ENCODE data around the gene TMEM106A. TPM values are rescaled to one million over a fixed set of nuclear protein-coding genes. Genes with fewer than 3 reads are reported as not detected.
"Not testable (repeated sequence)": the region's sequence is repeated elsewhere in the genome, so short reads cannot be mapped to it uniquely, and the experiment has no call there.

The TMEM106A gene, protein sequence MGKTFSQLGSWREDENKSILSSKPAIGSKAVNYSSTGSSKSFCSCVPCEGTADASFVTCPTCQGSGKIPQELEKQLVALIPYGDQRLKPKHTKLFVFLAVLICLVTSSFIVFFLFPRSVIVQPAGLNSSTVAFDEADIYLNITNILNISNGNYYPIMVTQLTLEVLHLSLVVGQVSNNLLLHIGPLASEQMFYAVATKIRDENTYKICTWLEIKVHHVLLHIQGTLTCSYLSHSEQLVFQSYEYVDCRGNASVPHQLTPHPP
- total RNA-seq, result 25.5 TPM

DNA sequence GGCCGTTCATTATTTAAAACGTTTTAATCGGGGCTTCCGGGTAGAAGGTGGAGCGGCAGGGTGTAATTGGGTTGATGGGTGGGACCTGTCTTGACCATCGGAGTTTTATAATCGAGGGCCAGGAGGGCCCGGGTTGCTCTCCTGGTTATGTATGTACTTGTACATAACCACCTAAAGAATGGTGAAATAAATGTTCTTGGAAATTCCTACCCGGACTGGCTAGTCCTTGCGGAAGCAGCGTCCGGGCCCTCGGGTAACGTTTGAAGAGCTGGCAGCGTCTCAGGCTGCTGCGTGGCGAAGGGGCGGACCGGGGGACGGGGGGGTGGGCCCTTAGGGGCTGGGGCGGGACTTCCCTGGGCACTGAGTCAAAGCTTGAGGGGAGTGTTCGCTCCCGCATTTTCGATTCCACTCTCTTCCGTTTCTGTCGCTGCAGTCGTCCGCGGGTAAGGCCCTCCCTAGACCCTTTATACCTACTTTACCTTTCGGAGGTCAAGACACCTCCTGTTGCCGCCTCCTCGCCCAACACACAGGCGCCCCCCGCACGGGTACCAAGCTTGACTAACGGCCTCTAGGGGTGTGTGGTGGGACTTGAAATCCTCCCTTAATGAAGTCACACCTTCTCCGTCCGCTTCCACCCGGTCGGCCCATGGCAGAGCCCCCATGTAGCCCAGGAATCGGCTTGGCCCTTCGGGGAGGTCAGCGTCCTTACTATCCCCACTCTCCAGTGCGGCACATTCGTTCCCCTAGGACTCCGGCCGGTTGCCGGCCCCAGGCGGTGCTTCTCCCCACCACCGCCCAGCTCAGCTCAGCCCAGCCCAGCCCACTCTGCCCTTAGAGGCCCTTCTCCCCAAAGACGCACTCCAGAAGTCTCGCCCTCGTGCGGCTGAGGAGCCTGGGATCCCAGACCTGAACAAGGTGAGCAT lies at the start of gene TMEM106A:
TSS of gene TMEM106A (plus strand) at position 396 of the 923 bp plus-strand sequence. CDS start 1,167 bp downstream, outside the sequence.
- DNase-seq (ENCODE audit: low spot score) (peak; percentile 87), ATAC-seq (peak; percentile 95)
- intact Hi-C loops (cut with DNase I), result no loop called here

- ATAC-seq; DNase-seq (ENCODE audit: low spot score); intact Hi-C loops (cut with DNase I): not testable (repeated sequence)
These were observed 45.7 kb upstream of the TMEM106A start for GRCh38 chr17:43165971-43166370.

GRCh38 chr17:43169561-43170139 lies 42.0 kb upstream of the TMEM106A start:
- DNase-seq (ENCODE audit: low spot score) (peak; percentile 66), ATAC-seq (peak; percentile 55)
- intact Hi-C loops (cut with DNase I), result no loop called here

- DNase-seq (ENCODE audit: low spot score) (peak; percentile 88), ATAC-seq (peak; percentile 93)
- intact Hi-C loops (cut with DNase I), result no loop called here
These were observed 41.4 kb upstream of the TMEM106A start for GRCh38 chr17:43170140-43170765.

GRCh38 chr17:43170766-43171585 lies 40.7 kb upstream of the TMEM106A start, which contains the start of gene NBR1:
Gene NBR1 (plus strand): TSS chr17:43171214. CDS start chr17:43175800, 4,586 bp downstream.
- peak; percentile 96 for DNase-seq (ENCODE audit: low spot score)
- intact Hi-C loops (cut with DNase I), result no loop called here
- ATAC-seq, result peak; percentile 94

- ATAC-seq, result no peak
- intact Hi-C loops (cut with DNase I), result no loop called here
- no peak for DNase-seq (ENCODE audit: low spot score)
These were observed 39.8 kb upstream of the TMEM106A start for GRCh38 chr17:43171586-43172487.

- DNase-seq (ENCODE audit: low spot score), result no peak
- no peak for ATAC-seq
- intact Hi-C loops (cut with DNase I), result no loop called here
These were observed 36.2 kb upstream of the TMEM106A start for GRCh38 chr17:43175213-43176118.

DNA sequence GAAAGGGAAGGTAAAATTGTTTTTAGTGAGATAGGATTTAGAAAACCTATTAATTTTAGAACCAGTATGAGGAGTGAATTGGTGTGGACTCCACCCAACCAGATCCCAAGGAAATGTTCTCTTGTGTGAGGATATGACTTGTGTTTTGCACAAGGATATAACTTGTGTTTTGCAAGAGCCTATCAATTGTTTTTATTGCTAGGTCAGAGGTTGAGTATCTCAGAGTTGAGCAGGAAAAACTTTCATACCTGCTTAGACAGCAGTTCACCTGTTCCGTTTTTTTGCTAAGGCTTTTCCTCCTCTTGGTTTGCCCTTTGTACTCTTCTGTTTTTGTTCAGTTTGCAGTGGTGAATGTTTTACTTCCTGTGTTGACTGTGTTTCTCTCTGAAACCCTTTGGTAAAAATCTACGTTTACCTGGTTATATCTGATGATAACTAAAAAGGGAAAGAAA lies 35.5 kb upstream of the TMEM106A start:
- no peak for DNase-seq (ENCODE audit: low spot score)
- intact Hi-C loops (cut with DNase I), result no loop called here
- no peak for ATAC-seq

- ATAC-seq (no peak), DNase-seq (ENCODE audit: low spot score) (no peak)
- intact Hi-C loops (cut with DNase I), result no loop called here
These were observed 27.8 kb upstream of the TMEM106A start for GRCh38 chr17:43183921-43184320.

- DNase-seq (ENCODE audit: low spot score); intact Hi-C loops (cut with DNase I); ATAC-seq: not testable (repeated sequence)
These were observed 25.0 kb upstream of the TMEM106A start for GRCh38 chr17:43186656-43187055.

DNA sequence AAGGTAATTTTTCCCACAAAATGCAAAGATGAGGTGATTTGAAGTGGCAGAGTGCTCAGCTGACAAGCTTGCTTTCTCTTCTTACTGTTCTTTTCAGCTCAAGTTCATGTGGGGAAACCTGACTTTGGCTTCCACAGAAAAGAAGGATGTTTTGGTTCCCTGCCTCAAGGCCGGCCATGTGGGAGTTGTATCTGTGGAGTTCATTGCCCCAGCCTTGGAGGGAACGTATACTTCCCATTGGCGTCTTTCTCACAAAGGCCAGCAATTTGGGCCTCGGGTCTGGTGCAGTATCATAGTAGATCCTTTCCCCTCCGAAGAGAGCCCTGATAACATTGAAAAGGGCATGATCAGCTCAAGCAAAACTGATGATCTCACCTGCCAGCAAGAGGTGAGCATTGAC lies 18.4 kb upstream of the TMEM106A start:
- ATAC-seq (no peak), DNase-seq (ENCODE audit: low spot score) (no peak)
- intact Hi-C loops (cut with DNase I), result loop anchor here (10.0 kb wide), 1 partner anchor 58 kb away; no protein-coding TSS in a partner anchor

GRCh38 chr17:43199633-43200032 lies 12.0 kb upstream of the TMEM106A start:
- intact Hi-C loops (cut with DNase I), result loop anchor here (10.0 kb wide), 1 partner anchor 65 kb away; no protein-coding TSS in a partner anchor
- DNase-seq (ENCODE audit: low spot score), result no peak
- ATAC-seq, result no peak

DNA sequence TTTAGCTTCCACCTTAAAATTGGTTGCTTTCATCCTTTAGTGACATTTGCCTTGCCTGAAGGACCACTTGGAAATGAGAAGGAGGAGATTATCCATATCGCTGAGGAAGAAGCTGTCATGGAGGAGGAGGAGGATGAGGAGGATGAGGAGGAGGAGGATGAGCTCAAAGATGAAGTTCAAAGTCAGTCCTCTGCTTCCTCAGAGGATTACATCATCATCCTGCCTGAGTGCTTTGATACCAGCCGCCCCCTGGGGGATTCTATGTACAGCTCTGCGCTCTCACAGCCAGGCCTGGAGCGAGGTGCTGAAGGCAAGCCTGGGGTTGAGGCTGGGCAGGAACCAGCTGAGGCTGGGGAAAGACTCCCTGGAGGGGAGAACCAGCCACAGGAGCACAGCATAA lies 11.5 kb upstream of the TMEM106A start:
- DNase-seq (ENCODE audit: low spot score), result no peak
- no peak for ATAC-seq
- intact Hi-C loops (cut with DNase I), result no loop called here

GRCh38 chr17:43203013-43203412 lies 8.7 kb upstream of the TMEM106A start:
- DNase-seq (ENCODE audit: low spot score); intact Hi-C loops (cut with DNase I); ATAC-seq: not testable (repeated sequence)

DNA sequence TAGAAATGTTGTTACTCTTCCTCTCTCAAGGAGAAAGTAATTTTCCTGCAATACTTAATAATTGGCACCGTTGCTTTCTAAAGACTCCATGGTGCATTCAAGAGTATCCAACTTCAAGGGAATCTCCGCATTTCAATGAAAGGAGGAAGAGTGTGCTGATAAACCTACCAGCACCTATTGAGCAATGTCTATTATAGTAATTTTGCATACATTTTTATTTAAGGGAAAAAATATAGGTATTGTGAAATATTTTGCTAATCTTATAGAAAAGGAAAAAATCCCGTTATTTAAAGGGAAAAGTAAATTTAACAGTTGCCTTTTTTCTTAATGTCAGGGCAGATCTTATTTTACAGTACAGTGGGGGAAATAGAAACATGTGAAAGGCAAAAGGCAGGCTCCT lies 1.1 kb upstream of the TMEM106A start:
- intact Hi-C loops (cut with DNase I), result no loop called here
- ATAC-seq (no peak), DNase-seq (ENCODE audit: low spot score) (no peak)

- intact Hi-C loops (cut with DNase I), result no loop called here
- DNase-seq (ENCODE audit: low spot score), result no peak
- no peak for ATAC-seq
These were observed 574 bp upstream of the TMEM106A start for GRCh38 chr17:43211123-43211479.
